Ammon's horn (tissue), 1 donor: ENCODE data around the gene TEX9.
"Not testable (repeated sequence)": the region's sequence is repeated elsewhere in the genome, so short reads cannot be mapped to it uniquely, and the experiment has no call there.

Experiments
- DNase-seq: peaks from one replicate; pipeline ENCODE4 v3.0.0-alpha.2; 2016; ENCODE audit warnings: low spot score

Gene TEX9

GRCh38 chr15:56366211-56366610 is 985 bp downstream of the TEX9 start:
- no peak for DNase-seq

GRCh38 chr15:56367156-56367555 is 1.9 kb downstream of the TEX9 start:
- no peak for DNase-seq

- DNase-seq = no peak
Measured at GRCh38 chr15:56369234-56369633, 4.0 kb downstream of the TEX9 start.

- no peak for DNase-seq
Measured at GRCh38 chr15:56371495-56372147, 6.4 kb downstream of the TEX9 start.

GRCh38 chr15:56374693-56375092 is 9.5 kb downstream of the TEX9 start:
- not testable (repeated sequence) for DNase-seq

- DNase-seq = not testable (repeated sequence)
Measured at GRCh38 chr15:56377822-56378221, 12.6 kb downstream of the TEX9 start.

GRCh38 chr15:56383010-56383409 is 17.8 kb downstream of the TEX9 start:
- DNase-seq = no peak

GRCh38 chr15:56385908-56386307 is 20.7 kb downstream of the TEX9 start:
- DNase-seq = no peak

GRCh38 chr15:56390739-56391267 is 25.6 kb downstream of the TEX9 start:
- DNase-seq = no peak

- DNase-seq = no peak
Measured at GRCh38 chr15:56393277-56393676, 28.1 kb downstream of the TEX9 start.

- no peak for DNase-seq
Measured at GRCh38 chr15:56394909-56395308, 29.7 kb downstream of the TEX9 start.

- DNase-seq = not testable (repeated sequence)
Measured at GRCh38 chr15:56397325-56397724, 32.1 kb downstream of the TEX9 start.

- not testable (repeated sequence) for DNase-seq
Measured at GRCh38 chr15:56399209-56399608, 34.0 kb downstream of the TEX9 start.

- peak; percentile 57 for DNase-seq
Measured at GRCh38 chr15:56410721-56411120, 45.5 kb downstream of the TEX9 start.

GRCh38 chr15:56411122-56411749 is 46.0 kb downstream of the TEX9 start:
- DNase-seq = no peak

GRCh38 chr15:56413114-56413733 is 48.0 kb downstream of the TEX9 start:
- not testable (repeated sequence) for DNase-seq

- DNase-seq = no peak
Measured at GRCh38 chr15:56425276-56425675, 60.0 kb downstream of the TEX9 start.

GRCh38 chr15:56425976-56426375 is 60.8 kb downstream of the TEX9 start:
- no peak for DNase-seq

- peak; percentile 27 for DNase-seq
Measured at GRCh38 chr15:56428821-56429458, 63.7 kb downstream of the TEX9 start.

- DNase-seq = no peak
Measured at GRCh38 chr15:56432304-56432703, 67.1 kb downstream of the TEX9 start.

- no peak for DNase-seq
Measured at GRCh38 chr15:56440214-56440770, 75.1 kb downstream of the TEX9 start.

GRCh38 chr15:56442354-56442753 is 77.1 kb downstream of the TEX9 start:
- DNase-seq = no peak
